Dedifferentiated amniotic fluid mesenchymal stem cell (primary cell): Measurements from ENCODE around the gene ZBTB2.
"Not testable (repeated sequence)": the region's sequence is repeated elsewhere in the genome, so short reads cannot be mapped to it uniquely, and the experiment has no call there.

Source experiments
- DNase-seq: peaks from one replicate; pipeline ENCODE4 v3.0.0-alpha.2; 2016; ENCODE audit errors: extremely low spot score

Gene ZBTB2

DNA sequence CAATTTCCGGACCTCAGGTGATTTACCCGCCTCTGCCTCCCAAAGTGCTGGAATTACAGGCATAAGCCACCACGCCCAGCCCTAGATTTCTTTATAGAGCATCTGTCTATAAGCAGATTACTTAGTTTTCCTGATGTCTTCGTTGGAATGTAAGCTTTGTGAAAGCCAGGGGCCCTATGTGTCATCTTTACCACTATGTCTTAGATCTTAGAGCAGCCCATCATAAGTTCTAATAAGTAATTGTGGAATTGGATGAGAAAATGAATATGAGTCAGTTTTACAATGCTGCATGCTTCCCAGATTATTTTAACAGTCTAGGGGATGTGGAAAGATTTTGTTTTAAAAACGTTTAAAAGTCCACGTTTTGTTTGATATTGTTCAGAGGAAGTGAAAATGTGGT lies 9.1 kb upstream of the ZBTB2 start:
- DNase-seq = no peak

- no peak for DNase-seq
These were observed 8.3 kb upstream of the ZBTB2 start for GRCh38 chr6:151399679-151400078.

DNA sequence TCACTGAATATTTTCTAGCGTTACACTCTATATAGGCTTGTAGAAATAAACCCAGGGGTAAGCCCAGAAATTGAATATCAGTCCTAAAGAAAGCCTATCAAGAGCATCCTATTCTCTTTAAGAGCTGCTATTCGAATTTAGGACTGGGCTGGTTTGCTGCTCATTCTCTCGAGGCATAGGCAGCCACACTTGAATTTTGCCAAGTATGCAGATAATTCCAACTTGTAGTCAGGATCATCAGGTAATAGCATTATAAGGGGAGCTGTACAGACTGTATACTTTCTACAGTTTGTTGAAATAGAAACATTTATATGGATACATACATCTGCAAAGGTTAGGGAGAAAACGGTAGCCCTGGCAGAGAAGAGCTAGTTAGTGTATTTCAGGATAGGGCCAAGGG lies 2.1 kb upstream of the ZBTB2 start:
- no peak for DNase-seq

DNA sequence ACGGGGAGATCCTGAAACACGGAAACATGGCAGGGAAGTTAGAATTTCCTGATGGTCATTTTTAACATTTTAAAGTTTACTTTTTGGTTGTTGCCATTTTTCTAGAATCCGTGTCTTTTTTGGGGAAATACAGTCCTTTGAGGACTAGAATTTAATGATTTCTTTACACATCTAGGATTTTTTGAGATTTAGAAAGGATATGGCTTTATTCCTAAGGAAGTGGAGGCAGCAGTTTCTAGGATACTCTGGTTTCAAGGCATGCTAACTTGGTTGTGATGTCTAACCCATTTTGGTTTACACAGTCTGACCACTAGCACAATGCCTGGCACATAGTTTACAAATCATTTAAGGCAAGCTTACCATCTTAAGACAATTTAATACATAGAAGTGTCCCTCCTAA lies 1.1 kb upstream of the ZBTB2 start:
- no peak for DNase-seq

- DNase-seq = no peak
These were observed 398 bp downstream of the ZBTB2 start for GRCh38 chr6:151390851-151391470.

DNA sequence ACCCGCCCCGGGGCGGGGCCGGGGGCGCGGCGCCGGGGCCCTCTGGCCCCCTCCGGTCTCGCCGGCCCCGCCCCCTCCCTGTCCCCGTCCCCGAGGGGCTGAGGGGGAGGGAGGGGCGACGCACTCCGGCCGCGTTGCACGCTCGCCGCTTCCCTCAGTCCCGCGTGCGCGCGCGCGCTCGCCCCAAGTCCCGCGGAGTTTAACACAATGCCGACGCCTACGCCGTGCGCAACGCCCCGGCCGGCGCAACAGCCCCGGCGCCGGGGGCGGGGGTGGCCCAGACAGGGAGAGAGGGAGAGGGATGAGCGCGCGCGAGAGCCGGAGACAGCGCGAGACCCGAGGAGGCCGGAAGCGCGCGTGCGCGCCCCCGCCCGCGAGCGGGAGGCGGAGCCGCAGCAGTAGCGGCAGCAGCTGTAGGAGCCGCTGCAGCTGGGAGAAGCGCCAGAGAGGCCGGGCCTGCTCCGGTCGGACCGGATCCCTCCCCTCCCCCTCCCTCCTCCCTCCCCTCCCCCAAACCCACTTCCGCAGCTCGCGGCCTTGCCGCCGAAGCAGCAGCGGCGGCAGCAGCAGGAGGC lies 996 bp downstream of the ZBTB2 start:
- peak; percentile 98 for DNase-seq

DNA sequence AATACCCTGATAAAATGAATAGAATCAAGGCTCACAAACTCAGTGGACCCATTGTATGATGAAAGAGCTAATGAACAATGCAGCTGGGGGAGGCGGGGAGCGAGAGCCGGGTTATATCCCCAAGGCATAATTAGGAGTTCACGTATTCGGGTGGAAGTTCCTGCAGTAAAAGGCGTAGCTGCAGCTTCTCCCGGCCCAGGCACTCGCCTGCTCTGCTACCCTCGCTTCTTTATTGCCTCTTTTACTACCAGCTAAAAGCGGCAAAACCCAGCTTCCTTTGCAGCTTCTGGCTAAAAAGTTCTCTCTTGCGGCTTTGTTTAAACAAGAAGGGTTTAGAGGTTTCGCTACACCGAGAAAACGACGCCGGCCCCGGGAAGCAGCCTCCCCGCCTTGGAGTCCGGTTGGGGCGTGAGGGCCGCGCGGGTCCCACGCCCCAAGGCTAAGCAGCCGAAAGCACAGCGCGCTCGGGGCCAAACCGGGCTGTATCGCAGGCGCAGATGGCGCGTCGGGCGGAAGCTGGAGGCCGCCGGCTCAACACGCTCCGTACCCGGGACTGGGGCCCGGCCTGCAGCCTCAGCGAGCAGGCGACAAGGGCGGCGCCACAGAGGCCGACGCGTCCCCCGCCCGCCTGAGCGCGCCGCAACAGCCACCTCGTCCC lies 1.6 kb downstream of the ZBTB2 start:
- peak; percentile 61 for DNase-seq

DNA sequence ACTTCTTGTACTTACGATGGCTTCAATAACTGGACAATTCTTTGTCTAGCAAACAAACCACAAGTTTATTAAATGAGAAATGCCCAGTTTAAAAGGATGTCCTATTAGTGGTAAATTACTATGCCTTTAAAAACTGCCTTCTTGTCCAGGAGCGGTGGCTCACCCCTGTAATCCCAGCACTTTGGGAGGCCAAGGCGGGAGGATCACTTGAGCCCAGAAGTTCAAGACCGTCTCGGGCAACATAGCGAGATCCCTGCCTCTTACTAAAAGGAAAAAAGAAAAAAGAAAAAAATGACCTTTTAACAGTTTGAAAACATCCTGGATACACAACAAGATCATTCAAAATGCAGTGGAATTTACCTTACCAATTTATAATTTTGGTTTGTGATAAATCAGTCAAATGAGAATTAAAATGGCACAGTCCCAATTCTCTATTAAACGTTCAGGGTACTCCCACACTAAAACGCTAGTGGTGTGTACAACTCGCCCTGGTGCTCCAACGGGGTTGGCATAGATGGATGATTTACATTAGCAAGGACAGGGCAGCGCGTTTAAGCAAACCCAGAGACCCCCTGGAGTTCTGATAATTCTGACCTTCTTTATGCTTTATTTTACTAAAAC lies 2.3 kb downstream of the ZBTB2 start:
- no peak for DNase-seq

DNA sequence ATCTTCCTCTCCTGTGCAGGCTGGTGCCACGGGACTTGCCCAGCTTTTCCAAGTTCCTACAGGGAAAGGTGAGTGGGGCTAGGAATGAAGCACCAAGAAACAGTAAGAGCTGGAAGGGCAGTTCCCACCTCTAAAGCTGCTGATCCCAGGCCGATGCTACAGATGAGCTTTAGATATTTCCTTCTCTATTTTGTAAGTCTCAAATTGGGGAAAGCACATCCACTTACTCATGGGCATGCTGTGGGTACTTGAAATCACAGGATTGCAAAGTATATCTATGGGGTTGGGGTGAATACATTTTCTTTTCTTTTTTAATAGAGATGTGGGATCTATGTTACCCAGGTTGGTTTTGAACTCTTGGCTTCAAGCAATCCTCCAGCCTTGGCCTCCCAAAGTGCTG lies 3.1 kb downstream of the ZBTB2 start:
- DNase-seq = no peak

DNA sequence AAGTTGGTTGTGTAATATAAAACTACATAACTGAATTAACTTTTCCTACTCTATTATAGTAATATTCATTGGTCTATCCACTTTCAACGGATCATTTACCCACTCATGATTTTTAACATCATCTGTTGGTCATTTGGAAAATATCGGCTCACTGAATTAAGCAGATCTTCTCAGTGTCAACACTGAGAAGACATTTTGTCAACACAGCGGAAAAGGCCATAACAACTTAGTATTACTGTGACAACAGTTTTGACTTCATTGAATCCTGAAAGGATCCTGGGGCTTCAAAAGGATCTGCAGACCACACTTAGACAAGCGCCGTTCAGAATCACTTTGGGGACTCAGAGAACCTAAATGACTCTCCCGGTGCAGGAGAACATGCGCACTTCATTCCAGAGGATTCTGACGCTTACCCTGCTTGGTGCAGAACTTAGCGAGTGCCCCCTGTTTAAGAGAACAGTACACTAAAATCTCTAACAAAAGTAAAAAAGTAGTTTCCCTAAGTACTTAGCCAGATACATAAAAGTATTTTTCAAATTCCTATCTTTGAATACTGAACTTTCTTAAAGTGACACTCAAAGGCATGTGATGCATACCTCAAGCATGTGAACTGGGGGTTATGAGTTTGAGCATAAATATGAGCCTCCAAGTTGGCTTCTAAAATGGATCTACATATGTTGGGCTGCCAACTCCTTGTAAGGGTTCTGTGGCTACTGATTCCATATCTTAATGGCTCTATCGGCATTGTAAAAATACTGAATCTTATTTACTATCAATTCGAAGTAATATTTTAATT lies 4.0 kb downstream of the ZBTB2 start:
- no peak for DNase-seq

GRCh38 chr6:151385177-151385576 lies 6.2 kb downstream of the ZBTB2 start:
- no peak for DNase-seq

DNA sequence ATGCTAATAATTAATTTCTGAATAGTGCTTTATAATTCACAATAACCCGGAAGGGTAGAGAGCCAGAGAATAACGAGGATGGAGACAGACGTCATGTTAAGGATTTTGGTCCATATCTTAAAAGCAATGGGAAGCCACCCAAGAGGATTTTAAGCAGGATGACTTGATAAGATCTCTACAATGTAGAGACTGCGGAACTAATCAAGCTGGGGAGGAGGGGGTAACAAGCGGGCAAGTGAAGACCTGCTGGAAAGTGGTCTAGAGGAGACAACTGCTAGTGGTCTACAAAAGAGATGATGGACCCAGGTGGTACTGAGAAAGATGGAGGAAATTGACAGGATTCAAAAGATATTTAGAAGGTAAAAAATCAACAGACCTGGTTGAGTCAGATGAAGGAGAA lies 7.2 kb downstream of the ZBTB2 start:
- no peak for DNase-seq

DNA sequence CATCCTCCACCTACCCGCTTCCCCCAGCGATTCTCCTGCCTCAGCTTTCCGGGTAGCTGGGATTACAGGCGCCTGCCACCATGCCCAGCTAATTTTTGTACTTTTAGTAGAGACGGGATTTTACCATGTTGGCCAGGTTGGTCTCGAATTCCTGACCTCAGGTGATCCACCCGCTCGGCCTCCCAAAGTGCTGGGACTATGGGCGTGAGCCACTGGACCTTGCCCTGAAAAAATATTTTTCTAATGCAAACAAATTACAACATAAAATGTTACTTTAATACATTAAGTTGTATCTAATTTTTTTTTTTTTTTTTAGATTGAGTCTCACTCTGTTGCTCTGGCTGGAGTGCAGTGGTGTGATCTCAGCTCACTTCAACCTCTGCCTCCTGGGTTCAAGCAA lies 8.7 kb downstream of the ZBTB2 start:
- not testable (repeated sequence) for DNase-seq

GRCh38 chr6:151381722-151382121 lies 9.6 kb downstream of the ZBTB2 start:
- DNase-seq = no peak

GRCh38 chr6:151380848-151381205 lies 10.5 kb downstream of the ZBTB2 start:
- no peak for DNase-seq

DNA sequence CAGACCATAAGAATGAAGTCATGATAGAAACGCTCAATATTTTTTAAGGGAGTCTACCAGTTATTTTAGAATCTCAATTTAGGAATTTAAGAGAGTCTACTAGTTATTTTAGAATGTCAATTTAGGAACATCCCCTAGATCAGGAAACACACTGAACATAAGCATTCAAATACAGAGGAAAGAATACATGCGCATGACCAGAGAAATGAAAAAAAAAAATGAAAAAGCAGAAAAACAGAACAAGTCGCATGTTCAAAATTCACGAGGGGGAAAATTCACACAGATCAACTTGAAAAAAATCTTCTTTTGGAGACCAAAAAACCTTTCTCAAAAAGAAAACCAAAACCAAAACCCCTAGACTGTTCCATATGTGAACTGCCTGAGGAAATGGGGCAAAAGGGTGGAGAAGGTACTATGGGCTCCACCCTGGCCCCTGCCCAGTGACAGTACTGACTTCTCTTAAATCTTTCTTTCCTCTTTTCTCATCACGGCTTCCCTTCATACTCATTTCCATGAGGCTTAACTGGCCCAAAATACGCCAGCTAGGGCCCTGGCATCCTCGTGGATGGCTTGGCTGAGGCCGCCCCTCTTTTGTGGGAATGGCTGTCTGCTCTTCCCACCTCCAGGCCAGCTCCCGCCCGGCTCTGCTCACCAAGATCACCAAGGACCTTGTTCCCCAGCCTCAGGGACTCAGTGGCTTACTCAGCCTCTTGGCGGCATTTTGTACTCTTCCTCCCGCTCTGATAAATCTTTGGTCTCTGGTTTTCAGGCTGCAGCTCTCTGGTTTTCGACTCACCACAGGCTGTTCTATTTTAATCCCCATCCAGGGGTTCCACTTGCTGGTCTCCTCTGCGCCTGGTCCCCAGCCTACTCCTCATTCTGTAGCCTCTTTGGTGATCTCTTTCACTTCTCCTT lies 11.2 kb downstream of the ZBTB2 start:
- no peak for DNase-seq

DNA sequence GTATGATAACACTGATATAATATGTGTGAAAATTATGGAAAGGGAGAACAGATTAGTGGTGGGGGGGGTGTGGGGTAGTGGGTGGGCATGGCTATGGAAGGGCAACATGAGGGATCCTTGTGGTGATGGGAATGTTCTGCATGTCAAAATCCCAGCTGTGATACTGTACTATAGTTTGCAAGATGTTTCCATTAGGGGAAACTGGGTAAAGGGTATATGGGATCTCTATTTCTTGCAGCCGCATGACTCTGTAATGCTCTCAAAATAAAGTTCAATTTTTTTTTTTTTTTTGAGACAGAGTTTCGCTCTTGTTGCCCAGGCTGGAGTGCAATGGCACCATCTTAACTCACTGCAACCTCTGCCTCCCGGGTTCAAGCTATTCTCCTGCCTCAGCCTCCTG lies 14.3 kb downstream of the ZBTB2 start:
- DNase-seq = no peak

DNA sequence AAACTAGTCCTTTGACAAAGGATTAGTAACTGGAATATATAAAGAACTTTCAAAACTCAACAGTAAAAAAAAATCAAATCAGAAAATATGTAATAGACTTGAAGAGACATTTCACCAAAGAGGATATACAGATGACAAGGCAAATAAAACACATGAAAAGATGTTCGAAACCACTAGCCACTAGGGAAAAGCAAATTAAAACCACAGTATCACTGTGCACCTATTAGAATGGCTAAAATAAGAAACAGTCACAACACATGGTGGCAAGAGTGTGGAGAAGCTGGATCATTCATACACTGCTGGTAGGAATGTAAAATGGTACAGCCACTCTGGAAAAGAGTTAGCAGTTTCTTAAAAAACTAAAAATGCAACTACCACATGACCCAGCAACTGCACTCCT lies 14.9 kb downstream of the ZBTB2 start:
- no peak for DNase-seq

GRCh38 chr6:151375833-151376232 lies 15.5 kb downstream of the ZBTB2 start:
- DNase-seq = no peak

GRCh38 chr6:151374036-151374683 lies 17.2 kb downstream of the ZBTB2 start:
- no peak for DNase-seq

GRCh38 chr6:151372164-151372563 lies 19.2 kb downstream of the ZBTB2 start:
- no peak for DNase-seq
